SKM-1 treated with dmso at 0.1 percent for 144 hours (cell line): ENCODE results near the gene ONECUT3.

Experiments used
- DNase-seq: peaks from one replicate; lab custom pipeline; 2025; ENCODE audit not compliant: unreplicated experiment; lab: John Stamatoyannopoulos, UW

Gene ONECUT3

DNA sequence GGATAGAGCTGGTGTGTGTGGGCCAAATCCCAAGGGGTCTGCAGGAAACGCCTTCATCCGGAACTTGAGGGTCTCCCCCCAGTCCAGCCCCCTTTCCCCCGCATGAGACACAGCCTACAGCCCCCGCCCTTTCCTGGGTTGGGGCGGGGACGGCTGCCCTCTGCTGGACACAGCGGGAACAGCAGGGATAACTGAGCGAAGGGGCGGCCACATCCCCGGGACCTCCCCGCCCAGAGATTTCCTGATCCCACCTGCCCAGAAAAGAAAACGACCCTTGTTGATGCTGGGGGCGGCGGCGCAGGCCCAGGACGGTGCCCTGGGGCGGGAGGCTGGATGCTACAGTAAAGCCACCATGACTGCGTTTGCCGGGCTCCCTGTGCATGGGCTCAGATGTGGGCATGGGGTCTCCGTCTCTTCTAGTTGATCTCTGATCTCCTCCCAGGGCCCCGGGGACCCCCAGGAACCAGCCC lies 14.2 kb downstream of the ONECUT3 start:
- DNase-seq = no peak

- no peak for DNase-seq
Observed at GRCh38 chr19:1768248-1768647, 14.9 kb downstream of the ONECUT3 start.

- DNase-seq = no peak
Observed at GRCh38 chr19:1768918-1769644, 15.8 kb downstream of the ONECUT3 start.

GRCh38 chr19:1769645-1769985 lies 16.3 kb downstream of the ONECUT3 start:
- no peak for DNase-seq

DNA sequence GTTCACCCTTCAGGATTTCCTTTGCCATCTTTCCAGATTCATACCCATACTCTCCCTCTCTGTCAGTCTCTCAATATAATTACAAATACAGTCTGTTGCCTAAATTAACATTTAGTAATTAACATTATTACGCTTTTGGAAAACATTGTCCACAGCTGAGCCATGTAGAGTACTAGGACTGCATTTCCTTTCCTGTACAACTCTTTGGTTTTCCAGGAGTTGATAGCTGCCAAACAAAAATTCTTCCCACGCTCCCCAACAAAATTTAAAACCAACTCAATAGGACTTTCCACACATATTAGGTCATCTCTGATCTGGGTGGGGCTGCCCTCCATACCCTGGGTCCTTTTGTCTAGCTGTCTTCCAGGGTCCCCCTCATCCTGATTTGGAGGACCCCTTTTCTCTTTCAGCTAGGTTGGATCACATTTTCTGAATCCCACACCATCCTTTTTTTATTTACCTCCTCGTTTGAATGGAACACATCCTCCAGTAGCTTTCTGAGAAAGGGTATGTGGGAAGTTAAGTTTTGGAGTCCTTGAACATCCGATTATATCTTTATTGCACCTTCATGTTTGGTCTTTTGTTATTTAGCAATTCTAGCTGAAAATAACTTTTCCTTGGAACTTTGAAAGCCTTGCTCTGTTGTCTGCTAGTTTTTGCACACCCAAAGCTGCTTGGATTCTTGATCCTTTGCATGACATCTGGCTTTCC lies 17.7 kb downstream of the ONECUT3 start:
- DNase-seq = no peak

DNA sequence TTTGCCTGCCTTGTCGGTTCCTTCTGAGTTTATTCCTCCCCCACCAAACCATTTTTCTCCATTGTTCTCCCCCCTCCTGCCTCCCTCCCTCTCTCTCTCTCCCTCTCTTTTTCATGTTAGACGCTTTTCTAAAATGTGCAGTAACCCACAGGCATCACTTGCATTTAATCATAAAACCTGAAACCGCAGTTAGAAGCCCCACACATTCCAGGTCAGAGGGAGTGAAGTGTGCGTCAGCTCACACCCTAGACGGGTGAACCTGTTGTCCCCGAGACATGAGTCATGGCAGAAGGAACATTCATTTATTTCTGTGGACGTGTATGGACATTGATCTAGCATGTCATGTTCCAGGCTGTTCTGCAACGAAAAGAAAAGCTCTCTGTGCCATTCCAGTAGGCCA lies 19.9 kb downstream of the ONECUT3 start:
- DNase-seq = no peak

- peak; percentile 26 for DNase-seq
Observed at GRCh38 chr19:1774989-1775772, 21.9 kb downstream of the ONECUT3 start.

- no peak for DNase-seq
Observed at GRCh38 chr19:1775951-1776605, 22.8 kb downstream of the ONECUT3 start.

- no peak for DNase-seq
Observed at GRCh38 chr19:1776606-1777147, 23.4 kb downstream of the ONECUT3 start.

GRCh38 chr19:1777149-1777548 lies 23.8 kb downstream of the ONECUT3 start:
- DNase-seq = no peak

DNA sequence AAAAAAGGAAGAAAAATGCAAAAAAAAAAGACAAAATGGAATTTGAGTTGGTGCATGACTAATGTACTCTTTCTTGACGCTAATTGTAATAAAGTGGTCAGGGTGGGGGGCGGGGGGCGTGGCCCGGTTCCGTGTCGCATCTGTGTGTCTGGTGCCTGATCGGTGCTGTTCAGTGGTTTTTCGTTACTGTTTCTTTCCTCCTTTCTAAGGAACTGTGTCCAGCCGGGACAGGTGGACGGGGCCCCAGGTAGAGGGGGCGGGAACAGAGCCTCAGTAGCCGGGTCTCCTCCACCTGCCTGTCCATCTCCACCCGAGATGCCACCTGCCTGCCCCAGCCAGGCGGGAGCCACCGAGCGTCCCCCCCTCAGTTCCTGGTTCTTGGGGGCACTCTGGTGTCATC lies 26.3 kb downstream of the ONECUT3 start:
- DNase-seq = no peak

DNA sequence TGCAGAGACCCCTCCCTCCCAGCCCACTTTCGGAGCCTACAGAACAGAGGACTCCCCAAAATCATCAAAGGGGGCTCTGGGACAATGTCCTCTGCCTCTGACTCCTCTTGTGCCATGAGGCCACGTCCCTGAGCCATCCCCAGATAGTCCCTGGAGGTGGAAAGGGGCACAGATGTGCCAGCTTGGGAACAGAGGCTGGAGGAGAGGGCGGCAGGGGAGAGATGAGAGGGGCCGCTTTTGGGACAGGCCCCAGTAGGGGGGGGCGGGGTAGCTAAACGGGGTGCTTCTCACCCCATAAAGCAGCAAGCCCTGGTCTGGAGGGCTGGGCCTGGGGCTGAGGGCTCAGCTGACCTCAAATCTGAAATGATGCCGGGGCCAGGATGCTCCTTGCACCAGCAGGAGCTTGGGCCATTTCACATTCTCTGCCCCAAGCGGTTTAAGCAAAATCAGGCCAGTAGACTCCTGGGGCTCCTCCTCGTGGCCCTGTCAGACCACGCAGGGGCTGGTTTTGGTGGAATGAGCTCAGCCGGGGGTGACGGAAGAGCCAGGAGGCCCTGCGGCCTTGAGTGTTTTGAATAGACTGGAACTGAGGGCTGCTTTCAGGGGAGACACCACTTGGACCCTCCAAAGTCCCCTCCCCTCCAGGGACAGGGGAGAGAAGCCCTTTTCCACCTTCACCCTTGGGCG lies 27.1 kb downstream of the ONECUT3 start:
- DNase-seq = no peak

GRCh38 chr19:1782521-1782920 lies 29.2 kb downstream of the ONECUT3 start:
- no peak for DNase-seq

- DNase-seq = no peak
Observed at GRCh38 chr19:1783354-1783753, 30.0 kb downstream of the ONECUT3 start.

DNA sequence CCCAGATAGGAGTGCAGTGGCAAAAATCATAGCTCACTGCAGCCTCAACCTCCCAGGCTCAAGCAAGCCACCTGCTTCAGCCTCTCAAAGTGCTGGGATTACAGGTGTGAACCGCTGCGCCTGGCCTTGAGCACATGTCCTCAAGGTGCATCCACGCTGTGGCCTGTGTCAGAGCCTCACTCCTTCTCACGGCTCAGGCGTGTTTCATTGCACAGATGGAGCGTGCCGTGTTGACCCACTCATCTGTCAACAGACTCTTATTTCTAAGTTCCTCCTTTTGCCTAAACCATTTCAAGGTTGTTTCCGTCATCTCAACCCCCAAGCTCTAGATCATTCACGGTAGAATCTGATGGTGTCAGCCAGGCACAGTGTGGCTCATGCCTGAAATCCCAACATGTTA lies 30.6 kb downstream of the ONECUT3 start:
- peak; percentile 25 for DNase-seq

- no peak for DNase-seq
Observed at GRCh38 chr19:1785310-1785709, 32.0 kb downstream of the ONECUT3 start.

DNA sequence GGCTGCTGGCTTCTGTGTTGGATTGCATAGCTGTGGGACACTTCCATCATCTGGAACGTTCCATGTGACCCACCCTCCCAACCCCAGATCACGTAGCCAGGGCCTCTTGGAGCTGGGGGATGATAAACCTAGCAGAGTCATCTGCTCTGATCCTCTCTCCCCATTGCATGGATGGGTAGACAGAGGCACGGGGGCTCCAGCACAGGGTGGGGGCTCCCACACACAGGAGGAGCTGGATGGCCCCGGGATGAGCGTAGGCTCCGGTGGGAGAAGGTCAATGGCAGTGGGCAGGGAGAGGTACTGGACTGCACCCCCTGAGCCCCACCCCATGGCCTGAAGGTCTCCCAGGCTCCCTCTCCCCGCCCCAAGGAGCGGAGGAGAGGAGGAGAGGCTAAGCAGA lies 33.4 kb downstream of the ONECUT3 start:
- DNase-seq = no peak

DNA sequence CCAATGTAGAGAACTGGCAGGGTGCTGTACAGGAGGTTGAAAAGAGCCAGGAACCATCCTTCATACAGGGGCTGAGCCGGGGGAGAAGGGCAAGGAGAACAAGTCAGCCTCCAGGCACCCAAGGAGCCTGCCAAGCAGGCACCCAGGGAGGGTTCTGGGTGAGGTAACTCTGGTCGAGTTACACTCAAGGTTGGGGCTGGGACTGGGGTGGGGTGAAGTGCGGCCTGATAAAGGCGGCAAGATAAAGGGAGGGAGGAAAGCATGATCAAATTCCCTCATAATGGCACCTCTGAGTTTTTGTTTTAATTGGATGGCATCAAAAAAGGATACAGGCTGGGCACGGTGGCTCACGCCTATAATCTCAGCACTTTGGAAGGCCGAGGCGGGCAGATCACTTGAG lies 33.8 kb downstream of the ONECUT3 start:
- DNase-seq = no peak

DNA sequence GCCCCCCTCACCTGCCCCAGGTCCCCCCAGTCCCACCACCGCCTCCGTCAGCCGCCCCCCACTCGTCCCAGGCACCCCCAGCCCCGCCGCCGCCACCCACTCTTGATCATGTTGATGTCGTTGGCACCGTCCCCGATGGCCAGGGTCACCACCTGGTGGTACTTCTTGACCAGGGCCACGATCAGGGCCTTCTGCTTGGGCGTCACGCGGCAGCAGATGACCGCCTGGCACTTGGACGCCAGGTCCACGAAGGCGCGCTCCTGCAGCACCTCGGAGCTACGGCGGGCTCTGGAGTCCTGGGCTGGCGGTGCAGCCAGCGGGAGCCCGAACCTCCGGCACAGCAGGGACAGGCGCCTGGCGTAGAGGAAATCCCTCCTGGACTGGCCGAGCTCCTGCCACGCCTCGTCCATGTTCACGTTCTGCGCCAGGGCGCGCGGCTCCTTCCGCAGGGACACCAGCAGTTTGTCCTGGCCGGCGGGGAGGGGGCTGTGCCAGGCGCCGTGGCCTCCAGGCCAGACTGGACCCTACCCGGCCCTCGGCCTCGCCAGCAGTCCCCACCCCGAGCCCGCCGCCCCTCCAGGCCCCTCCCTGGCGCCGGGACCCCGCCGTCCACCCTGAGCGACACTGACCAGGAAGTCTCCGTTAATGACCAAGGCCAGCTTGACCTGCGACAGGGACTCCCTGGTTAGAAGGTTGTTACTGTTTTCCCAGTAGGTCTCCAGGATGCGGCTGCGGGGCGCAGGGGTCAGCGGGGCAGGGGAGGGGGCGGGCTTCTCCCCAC lies 36.1 kb downstream of the ONECUT3 start:
- DNase-seq = no peak
